Endothelial cell of umbilical vein (primary cell): ENCODE data around the gene OTOGL.

Experiments
- CTCF ChIP-seq, 2 donors: IDR thresholded peaks; 1 replicate in 1 of 2; 2 replicates in 1 of 2; pipeline ENCODE4 v1.5.1; 2011; ENCODE audit warnings: low read length in 2 of 2, mild to moderate bottlenecking in 2 of 2, moderate library complexity in 2 of 2, control low read depth in 1 of 2, inconsistent platforms in 1 of 2, low read depth in 1 of 2; ENCODE audit not compliant: insufficient read depth in 1 of 2; ENCODE audit errors: extremely low read depth in 1 of 2
- EZH2 ChIP-seq: IDR thresholded peaks from 2 replicates; pipeline ENCODE4 v1.6.1; 2012; ENCODE audit warnings: borderline replicate concordance, low read depth, mild to moderate bottlenecking, moderate library complexity, low read length, inconsistent platforms; ENCODE audit not compliant: severe bottlenecking
- FOS ChIP-seq: IDR thresholded peaks from 2 replicates; pipeline ENCODE4 v1.6.1; 2011; ENCODE audit warnings: mild to moderate bottlenecking, low read length, moderate library complexity, borderline replicate concordance; ENCODE audit not compliant: insufficient read depth
- POLR2A ChIP-seq: IDR thresholded peaks from 2 replicates; pipeline ENCODE4 v1.6.1; 2012; ENCODE audit warnings: low read depth, mild to moderate bottlenecking, control low read depth, low read length
- POLR2AphosphoS5 ChIP-seq: IDR thresholded peaks from 2 replicates; pipeline ENCODE4 v1.6.1; 2012; ENCODE audit warnings: low read depth, mild to moderate bottlenecking, control low read depth, low read length, moderate library complexity; ENCODE audit not compliant: insufficient read depth

- TF ChIP-seq CTCF (IDR thresholded peaks at IDR 0.05; ENCODE audit: extremely low read depth in 1 of 2, insufficient read depth in 1 of 2, low read depth in 1 of 2, low read length in 2 of 2) (no peak), EZH2 (no peak), POLR2A (no peak), POLR2AphosphoS5 (no peak), FOS (no peak)
Measured at GRCh38 chr12:80175307-80175930, 76.1 kb downstream of the OTOGL start.
